Suppressor macrophage treated with lipopolysaccharide for 1 hour (primary cell): ENCODE results near the gene GMPR.

Experiments used
- DNase-seq, 3 donors: peaks; one replicate each; pipeline ENCODE4 v3.0.0-alpha.2; 2020 to 2022

Gene GMPR

DNA sequence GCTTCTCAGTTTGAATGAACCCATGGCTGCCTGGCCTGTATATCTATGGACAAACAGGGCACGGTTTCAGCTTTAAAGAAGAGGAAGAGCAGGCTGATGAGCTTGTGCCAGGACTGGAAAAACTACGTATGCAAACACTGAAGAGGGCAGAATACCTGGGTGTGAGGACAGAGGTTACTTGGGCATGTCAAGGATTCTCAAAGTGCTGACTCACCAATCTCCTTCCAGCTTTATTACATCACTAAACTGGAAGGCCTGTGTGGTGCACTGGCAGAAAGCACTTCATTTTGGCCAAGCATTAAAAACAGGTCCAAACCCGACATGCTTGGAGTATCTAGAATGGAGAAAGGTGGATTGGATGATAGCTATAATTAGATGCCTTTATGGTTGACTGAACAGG is 95.2 kb downstream of the GMPR start:
- no peak for DNase-seq

DNA sequence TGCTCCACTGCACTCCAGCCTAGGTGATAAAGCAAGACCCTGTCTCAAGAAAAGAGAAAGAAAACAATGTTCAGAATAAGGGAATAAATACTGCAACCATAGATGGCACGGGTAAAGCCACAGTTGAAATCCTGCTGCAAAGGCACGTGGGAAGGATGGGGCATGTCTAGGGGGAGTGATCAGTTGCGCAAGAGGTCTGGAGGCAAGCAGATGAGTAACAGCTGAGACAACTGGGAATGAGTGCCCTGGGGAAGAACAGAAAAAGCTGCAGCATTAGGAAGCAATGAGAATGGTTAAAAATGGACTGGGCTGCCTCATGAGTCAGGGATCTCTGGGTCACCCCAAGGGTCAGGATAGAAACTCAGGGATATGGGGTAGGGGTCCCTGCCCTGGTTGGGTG is 96.3 kb downstream of the GMPR start:
- peak; percentile 92 to 96 (median 96) for DNase-seq

DNA sequence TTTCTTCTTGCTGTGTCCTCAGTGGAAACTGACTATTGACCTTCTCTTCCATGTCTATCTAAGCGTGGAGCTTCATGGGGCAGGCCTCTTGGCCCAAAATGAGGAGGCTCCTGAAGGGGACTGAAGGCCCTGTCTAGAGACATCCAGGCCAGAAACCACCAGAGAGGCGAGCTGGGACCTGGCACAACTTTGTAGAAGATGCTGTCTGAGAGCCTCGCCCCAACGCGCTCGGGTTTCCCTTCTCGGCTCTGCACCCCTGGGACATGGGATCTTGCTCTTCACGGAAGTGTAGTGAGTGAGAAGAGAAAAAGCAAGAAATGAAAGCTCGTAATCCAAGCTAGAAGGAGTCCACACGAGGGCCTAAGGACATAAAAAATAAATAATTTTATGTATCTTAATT is 96.8 kb downstream of the GMPR start:
- DNase-seq, result no peak

DNA sequence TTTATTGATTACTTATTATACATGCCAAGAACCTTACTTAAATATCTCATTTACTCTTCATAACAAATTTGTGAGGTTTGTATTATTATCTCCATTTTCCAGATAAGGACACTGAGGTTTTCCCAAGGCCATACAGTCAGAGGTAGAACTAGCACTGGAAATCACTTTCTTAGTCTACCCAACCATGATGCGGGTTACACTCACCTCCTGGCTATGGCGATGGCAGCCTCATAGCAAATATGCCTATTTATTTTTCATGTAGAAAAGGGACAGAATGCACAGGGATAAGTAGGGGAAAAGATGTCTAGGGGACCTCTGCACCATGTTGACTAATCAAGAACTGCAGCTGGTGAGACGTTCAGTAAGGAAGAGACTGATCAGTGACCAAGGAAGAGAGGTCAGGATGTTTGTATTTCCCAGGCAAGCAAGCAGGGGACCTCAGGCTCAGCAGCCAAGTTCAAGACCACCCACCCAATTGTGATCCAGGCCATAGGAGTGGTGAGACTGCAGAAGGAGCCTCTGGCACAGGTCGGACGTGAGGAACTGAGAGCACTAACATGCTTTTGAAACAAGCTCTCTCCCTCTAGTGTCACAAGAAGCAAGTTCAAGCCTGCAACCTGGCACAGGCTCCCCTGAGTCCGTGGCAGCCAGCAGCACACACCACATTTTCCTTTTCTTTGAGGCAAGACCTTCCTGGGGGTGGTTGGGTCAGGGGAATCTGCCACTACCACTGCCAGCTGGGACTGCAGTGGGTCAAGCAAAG is 97.8 kb downstream of the GMPR start:
- DNase-seq, result no peak

DNA sequence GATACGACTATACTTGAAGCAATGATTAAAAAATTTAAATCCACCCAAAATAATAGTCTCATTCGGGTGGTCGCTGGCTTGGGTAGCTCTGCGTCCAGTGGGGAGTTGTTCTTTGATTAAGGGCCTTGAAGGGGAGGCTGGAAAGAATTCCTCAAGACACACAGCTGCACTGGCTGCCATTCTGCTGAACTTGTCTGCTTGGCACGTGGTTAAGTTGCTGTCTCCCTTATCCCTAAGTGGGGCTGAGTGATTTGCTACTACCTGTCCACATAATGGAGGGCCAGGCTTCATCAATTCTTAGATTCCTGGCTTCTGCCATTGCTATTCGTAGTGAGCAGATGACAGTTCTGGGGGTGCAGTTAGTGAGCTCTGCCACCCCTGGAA is 98.5 kb downstream of the GMPR start:
- no peak for DNase-seq

DNA sequence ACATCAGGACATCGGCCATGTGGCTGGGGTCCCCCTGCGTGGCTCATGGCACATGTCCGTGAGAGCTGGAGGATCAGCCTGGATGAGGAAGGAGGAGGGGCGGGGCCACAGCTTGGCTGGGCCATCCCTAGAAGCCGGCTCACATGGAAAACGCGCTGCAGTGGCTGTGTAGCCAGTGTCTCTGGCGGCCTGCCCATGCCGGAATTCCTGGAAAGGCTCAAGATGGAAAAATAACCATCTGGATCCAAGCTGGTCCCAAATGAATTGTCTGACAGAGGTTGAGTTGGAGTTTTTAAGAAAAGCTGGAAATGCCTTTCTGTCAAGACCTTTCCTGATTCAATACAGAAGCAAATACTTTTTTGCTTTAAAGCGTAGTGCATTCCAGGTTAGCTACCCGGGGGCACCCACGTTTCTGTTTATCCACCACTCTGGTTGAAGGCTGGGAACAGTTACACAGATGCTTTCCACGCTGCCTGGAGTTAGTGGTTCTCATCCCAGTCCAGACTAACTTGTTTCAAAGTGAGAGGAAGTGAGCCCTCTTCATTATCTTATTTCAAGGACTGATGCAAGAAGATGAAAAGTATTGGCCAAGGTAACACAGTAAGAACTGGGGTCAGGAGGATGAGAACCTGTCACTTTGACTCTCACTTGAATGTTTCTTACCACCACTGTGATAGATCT is 99.0 kb downstream of the GMPR start:
- no peak for DNase-seq

DNA sequence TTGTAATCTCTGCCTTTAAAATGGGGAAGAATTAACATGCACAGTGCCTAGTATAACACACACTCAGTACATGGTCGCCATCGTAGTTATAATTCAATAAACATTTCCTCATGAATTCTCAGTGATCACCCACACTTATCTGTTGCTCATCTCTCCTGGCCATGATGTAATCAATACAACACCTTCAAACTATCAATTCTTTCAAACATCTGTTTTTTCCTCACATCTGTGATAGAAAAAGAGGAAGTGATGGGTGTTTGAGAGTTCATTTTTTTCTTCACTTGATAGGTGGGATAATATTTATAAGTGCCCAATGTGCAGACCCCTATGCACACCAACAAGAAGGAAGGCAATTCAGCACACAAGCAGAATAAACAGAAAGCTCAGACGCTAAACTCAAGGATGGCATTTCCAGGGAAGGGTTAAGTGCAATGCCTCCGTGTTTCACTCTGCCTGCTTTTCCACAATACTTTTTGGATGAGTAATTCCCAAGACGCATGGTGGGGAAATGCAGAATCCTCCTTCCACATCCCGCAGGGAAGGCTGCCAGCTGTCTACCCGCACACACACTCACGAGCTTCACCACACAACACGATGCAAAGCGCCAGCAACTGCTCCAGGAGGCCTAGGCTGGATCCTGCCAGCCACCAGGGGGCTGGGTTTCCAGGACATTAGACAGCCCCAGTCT is 100.3 kb downstream of the GMPR start:
- peak in 1 of 3 donors; percentile 14 for DNase-seq

DNA sequence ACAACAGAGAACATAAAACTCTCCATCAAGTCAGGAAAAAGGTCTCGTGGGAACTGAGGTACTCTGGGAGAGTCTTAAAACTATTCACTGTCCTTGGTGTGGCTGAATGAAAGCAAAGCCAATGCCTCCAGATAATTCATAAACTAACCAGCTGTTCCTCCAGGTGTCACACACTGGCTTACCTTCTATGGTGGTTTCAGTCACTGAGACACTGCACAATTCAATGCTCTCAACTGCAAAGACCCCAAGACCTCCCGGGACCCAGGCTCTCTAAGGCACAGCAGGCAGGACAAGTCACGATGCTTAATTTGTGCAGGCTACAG is 100.8 kb downstream of the GMPR start:
- no peak for DNase-seq

DNA sequence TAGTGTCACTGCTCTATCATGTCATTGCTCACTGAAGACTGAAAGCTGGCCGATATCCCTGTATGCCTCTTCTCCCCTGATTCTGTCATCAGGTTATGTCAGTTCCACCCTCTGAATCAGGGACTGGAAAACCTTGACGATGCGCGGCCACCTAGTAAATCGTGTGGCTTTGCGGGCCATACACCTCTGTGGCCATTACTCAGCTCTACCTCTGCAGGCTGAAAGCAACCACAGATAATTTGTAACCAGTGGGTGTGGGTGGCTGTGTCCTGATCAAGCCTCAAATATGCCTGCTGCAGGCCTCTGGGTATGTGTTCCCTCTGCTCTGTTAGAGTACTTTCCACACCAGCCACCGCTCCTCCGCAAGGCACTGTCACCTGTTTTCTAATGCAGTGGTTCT is 105.2 kb downstream of the GMPR start:
- DNase-seq, result no peak

DNA sequence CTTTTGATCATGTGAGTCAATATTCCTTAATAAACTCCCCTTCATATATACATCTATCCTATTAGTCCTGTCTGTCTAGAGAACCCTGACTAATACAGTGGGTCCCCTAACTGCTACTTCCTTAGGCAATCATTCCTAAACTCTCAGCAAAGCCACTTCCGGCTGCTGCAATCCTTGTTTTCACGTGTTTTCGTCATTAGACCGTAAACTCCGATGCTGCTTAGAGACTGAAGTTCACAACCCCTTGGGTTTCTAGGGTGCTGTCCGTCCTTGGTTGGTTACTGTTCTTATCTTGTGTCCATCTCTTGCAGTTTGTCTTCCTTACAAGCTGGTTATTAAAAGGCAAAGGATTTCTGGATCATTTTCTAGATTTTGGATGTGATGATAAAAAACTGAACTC is 106.4 kb downstream of the GMPR start:
- peak; percentile 37 to 49 (median 39) for DNase-seq
